H4 (cell line): Measurements from ENCODE around the gene RAP1GAP. TPM values are rescaled to one million over a fixed set of nuclear protein-coding genes. Genes with fewer than 3 reads are reported as not detected.

Experiments used
- total RNA-seq: library from RNA; depleted of rRNA; stranded (reverse); fragments of >200 nt; shearing (Covaris generic); gene quantifications from 2 replicates; pipeline ENCODE4 v1.2.3, GENCODE V29; 2014; rRNA removed

RAP1GAP gene
- total RNA-seq, 1 experiment from 2014 or later, result 2.0 TPM

Other genes with a start within 250 kb of the RAP1GAP start
- gene NBPF3, start 229.2 kb downstream of the RAP1GAP start, total RNA-seq, result 12.0 and 13.9 TPM in 2 replicates
- gene ALPL, start 159.9 kb downstream of the RAP1GAP start, total RNA-seq, result 0.14 TPM in 1 of 2 replicates, not detected in the other
- gene USP48, start 113.8 kb upstream of the RAP1GAP start, total RNA-seq, result 14.5 and 14.7 TPM in 2 replicates
- not detected in 2 replicates for gene LDLRAD2, start 142.9 kb upstream of the RAP1GAP start, total RNA-seq